Testis (tissue), 3 donors: Measurements from ENCODE around the gene MACROD1. TPM values are rescaled to one million over a fixed set of nuclear protein-coding genes. Genes with fewer than 3 reads are reported as not detected.

Source experiments
- DNase-seq: peaks from one replicate; pipeline ENCODE4 v3.0.0-alpha.2; 2019
- H3K27ac ChIP-seq, 2 donors: fragments of 200-600 bp; sonication (generic); one replicate each; pipeline ENCODE4 v1.5.1; 2019
- H3K27me3 ChIP-seq: fragments of 200-600 bp; sonication (generic); one replicate; pipeline ENCODE4 v1.5.1; 2019
- H3K36me3 ChIP-seq: fragments of 200-600 bp; sonication (generic); one replicate; pipeline ENCODE4 v1.5.1; 2017; ENCODE audit warnings: low read depth; ENCODE audit errors: missing control alignments
- H3K4me1 ChIP-seq: fragments of 200-600 bp; sonication (generic); one replicate; pipeline ENCODE4 v1.5.1; 2019
- H3K4me3 ChIP-seq, 2 donors: fragments of 200-600 bp; sonication (generic); one replicate each; pipeline ENCODE4 v1.5.1; 2017 to 2019
- H3K9me3 ChIP-seq: fragments of 200-600 bp; sonication (generic); one replicate; pipeline ENCODE4 v1.5.1; 2017
- POLR2A ChIP-seq: fragments of 450-650 bp; IDR thresholded peaks from one replicate; pipeline ENCODE4 v1.6.1; 2017; ENCODE audit warnings: antibody characterized with exemption, mild to moderate bottlenecking, moderate library complexity
- WGBS, 2 donors: methylation state at CpG; one replicate each; pipeline ENCODE4 v1.1.5; 2018; 5-methylcytosine and 5-hydroxymethylcytosine counted together
- intact Hi-C: fragments of 100-400 bp; cut with DNase I; formaldehyde crosslinking; loops from one replicate; pipeline ENCODE4 v1.15.1; 2023; ENCODE audit warnings: low total_unique reads
- polyA plus RNA-seq: library from polyadenylated mRNA; stranded (reverse); fragments of 350-450 nt; fragmentation: Illumina TruSeq; extraction: RNeasy Lipid Tissue Mini Kit (QIAGEN cat#74804); gene quantifications from one replicate; pipeline ENCODE4 v1.2.3, GENCODE V29; 2014; ENCODE audit warnings: low read depth, low replicate concordance; ENCODE audit not compliant: insufficient read depth
- total RNA-seq, 2 donors: library from RNA; depleted of rRNA; stranded (reverse); fragments of >200 nt; gene quantifications; one replicate each; pipeline ENCODE4 v1.2.3, GENCODE V29; 2016
- TF ChIP-seq, protein P1 (sequence below), 3 experiments: fragments of 450-650 bp in 2 of 3; fragments of 200-600 bp in 1 of 3; sonication (generic) in 1 of 3; IDR thresholded peaks; one replicate each; pipeline ENCODE4 v1.5.1; 2016 to 2019; ENCODE audit warnings: antibody characterized with exemption in 3 of 3, mild to moderate bottlenecking in 2 of 3, moderate library complexity in 1 of 3

Gene MACROD1
- total and polyA plus RNA-seq, 3 donors from 2014 or later: 13.3 to 15.3 (median 14.1) TPM

DNA sequence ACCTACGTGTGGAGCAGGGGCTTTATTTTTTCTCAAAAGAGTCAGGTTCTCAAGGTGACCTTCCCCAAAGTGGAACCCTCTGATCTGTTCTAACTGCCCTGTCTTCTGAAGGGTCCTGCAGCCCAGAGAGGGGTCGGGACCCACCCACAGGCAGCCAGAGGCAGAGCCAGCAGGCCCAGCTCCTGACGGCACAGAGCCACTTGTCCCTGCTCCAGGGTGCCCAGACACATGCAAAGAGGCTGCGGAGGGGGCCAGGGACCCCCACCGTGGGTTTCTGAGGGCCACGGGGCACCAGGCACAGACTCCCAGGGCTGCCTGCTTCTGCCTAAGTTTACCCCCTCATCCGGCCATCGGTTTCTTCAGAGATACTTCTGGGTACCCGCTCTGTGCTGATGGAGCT is 93.0 kb downstream of the MACROD1 start:
- H3K4me1 ChIP-seq: no peaks in the 10 kb centered on the region
- intact Hi-C loops: no loop called here
- H3K27ac ChIP-seq: no peak overlapping the region
- H3K36me3 ChIP-seq: no peaks in the 10 kb centered on the region
- 89 to 93% methylated on average over 7 to 9 of the region's 9 CpGs for WGBS, 2 donors
- H3K27me3 ChIP-seq: no peaks in the 10 kb centered on the region
- H3K4me3 ChIP-seq: no peak overlapping the region
- TF ChIP-seq POLR2A: no peak
- TF ChIP-seq, protein P1, sequence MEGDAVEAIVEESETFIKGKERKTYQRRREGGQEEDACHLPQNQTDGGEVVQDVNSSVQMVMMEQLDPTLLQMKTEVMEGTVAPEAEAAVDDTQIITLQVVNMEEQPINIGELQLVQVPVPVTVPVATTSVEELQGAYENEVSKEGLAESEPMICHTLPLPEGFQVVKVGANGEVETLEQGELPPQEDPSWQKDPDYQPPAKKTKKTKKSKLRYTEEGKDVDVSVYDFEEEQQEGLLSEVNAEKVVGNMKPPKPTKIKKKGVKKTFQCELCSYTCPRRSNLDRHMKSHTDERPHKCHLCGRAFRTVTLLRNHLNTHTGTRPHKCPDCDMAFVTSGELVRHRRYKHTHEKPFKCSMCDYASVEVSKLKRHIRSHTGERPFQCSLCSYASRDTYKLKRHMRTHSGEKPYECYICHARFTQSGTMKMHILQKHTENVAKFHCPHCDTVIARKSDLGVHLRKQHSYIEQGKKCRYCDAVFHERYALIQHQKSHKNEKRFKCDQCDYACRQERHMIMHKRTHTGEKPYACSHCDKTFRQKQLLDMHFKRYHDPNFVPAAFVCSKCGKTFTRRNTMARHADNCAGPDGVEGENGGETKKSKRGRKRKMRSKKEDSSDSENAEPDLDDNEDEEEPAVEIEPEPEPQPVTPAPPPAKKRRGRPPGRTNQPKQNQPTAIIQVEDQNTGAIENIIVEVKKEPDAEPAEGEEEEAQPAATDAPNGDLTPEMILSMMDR (IDR thresholded peaks at IDR 0.05): no peak
- DNase-seq: no peak
- no peaks in the 10 kb centered on the region for H3K9me3 ChIP-seq

DNA sequence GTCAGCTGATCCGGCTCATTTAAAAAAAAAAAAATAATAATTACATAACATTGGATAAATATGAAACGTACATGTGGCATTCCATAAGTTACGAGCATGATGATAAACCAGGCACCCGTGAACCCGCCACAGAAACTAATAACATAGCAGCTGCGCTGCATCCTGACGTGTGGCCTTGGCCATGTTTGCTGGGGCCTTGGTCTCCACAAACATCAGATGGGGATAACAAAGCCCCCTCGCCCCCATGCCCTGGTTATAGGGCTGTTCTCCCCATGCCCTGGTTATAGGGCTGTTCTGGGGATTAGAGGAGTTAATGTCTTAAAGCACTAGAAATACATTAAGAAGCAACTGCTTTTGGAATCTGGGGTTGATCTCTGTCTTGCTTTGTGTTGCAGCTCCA is 93.5 kb downstream of the MACROD1 start:
- no peaks in the 10 kb centered on the region for H3K4me1 ChIP-seq
- no peaks in the 10 kb centered on the region for H3K27me3 ChIP-seq
- no peak for TF ChIP-seq POLR2A
- TF ChIP-seq, protein P1 (IDR thresholded peaks at IDR 0.05): no peak
- no peak overlapping the region for H3K4me3 ChIP-seq
- no peaks in the 10 kb centered on the region for H3K9me3 ChIP-seq
- DNase-seq: no peak
- intact Hi-C loops: no loop called here
- no peak overlapping the region for H3K27ac ChIP-seq
- WGBS, 2 donors: 78 to 81% methylated on average over 8 of the region's 8 CpGs
- no peaks in the 10 kb centered on the region for H3K36me3 ChIP-seq

DNA sequence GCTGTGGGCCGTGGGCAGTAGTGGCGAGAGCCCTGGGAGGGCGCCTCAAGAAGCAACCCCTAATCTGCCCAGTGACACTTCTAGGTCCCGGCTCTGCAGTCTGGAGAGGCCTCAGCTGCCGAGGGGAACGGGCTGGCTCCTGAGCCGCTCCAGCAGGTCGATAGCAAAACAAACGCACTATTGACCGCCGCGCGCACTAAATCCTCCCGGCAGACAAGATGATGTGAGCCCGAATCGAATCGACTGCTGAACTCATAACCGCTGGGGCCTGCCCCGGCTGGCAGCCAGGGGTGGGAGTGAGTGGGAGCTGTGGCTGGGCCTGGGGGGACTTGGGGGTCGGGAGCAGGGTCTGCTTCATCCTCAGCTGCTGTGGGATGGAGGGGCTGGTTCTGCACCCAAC is 94.1 kb downstream of the MACROD1 start:
- intact Hi-C loops: no loop called here
- 84 to 93% methylated on average over 15 to 20 of the region's 20 CpGs for WGBS, 2 donors
- TF ChIP-seq, protein P1 (IDR thresholded peaks at IDR 0.05): no peak

DNA sequence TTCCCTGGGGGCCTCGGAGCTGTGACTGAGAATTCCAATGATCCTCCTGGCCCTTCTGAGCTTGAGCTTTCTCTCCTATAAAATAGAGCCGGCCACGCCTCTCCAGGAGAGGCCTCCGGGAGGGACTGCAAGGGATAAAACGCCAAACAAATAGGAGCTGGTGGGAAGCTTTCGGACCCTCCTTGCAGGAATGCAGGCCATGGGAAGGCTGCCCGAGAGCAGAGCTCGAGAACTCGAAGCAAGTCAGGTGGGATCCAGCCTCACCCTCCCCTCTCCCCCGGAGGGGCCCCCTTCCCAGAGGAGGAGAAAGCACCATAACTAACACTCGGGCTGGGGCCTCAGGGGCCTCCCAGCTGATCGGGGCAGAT is 95.6 kb downstream of the MACROD1 start:
- no peak overlapping the region for H3K27ac ChIP-seq
- no peaks in the 10 kb centered on the region for H3K27me3 ChIP-seq
- TF ChIP-seq, protein P1 (IDR thresholded peaks at IDR 0.05): no peak
- TF ChIP-seq POLR2A: no peak
- intact Hi-C loops: no loop called here
- no peak for DNase-seq
- no peaks in the 10 kb centered on the region for H3K9me3 ChIP-seq
- H3K4me1 ChIP-seq: no peaks in the 10 kb centered on the region
- WGBS, 2 donors: 82 to 87% methylated on average over 11 to 12 of the region's 12 CpGs
- no peaks in the 10 kb centered on the region for H3K36me3 ChIP-seq
- no peak overlapping the region for H3K4me3 ChIP-seq

More for the DNA sequence above, 94.1 kb downstream of the MACROD1 start:
- Histone ChIP-seq H3K27ac (no peak overlapping the region), H3K9me3 (no peaks in the 10 kb centered on the region), H3K4me3 (no peak overlapping the region), H3K4me1 (no peaks in the 10 kb centered on the region), H3K36me3 (no peaks in the 10 kb centered on the region), H3K27me3 (no peaks in the 10 kb centered on the region)
- no peak for DNase-seq

DNA sequence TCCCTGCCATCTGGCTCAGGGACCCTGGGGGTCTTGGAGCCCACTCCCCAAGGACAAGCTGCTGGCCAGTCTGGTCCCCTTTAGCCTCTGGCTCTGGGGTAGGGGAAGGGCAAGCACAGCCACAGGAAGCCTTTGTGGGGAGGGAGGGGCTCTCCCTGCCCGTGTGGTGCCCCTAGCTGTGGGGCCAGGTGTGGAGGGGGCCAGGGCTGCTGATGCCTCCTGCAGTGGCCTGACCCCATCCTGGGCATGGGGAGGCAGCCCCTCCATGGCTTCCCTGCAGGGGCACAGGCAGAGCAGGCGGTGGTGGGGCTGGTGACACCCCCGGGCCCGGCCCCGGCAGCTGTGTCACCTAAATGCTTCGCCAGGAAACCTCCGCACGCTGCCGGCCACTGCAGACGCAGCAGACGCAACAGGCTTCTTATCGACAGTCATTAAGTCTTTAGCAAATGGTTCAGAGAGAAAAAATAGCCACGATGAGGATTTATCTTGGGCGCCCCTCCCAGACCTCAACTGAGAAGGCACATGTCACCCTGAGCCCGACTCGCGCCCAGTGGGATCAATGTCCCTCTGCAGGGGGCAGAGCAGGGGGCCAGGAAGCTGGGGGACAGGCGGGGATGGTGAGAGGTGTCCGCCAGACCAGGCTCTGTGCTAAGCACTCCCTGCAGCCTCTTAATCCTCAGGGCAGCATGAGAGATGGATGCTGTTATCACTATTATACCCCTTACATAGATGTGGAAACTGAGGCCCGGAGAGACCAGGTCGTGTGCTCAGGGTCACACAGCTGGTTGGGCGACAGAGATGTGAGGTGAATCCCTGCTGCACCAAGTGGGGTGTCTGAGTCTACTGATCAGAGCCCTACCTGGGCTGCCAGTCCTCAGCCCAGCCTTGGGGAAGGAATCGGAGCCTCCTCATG is 96.3 kb downstream of the MACROD1 start:
- H3K4me1 ChIP-seq: no peaks in the 10 kb centered on the region
- WGBS, 2 donors: 81 to 87% methylated on average over 22 to 23 of the region's 23 CpGs
- no peak overlapping the region for H3K27ac ChIP-seq
- no peak for DNase-seq
- H3K27me3 ChIP-seq: no peaks in the 10 kb centered on the region
- no peaks in the 10 kb centered on the region for H3K36me3 ChIP-seq
- H3K4me3 ChIP-seq: no peak overlapping the region
- H3K9me3 ChIP-seq: no peaks in the 10 kb centered on the region
- TF ChIP-seq POLR2A: no peak
- TF ChIP-seq, protein P1 (IDR thresholded peaks at IDR 0.05): no peak
- intact Hi-C loops: no loop called here
